Measurements from ENCODE around the gene PAFAH2. TPM values are rescaled to one million over a fixed set of nuclear protein-coding genes. Genes with fewer than 3 reads are reported as not detected.
A peak's percentile ranks its signal among the peaks of the same experiment; 100 is the strongest.

PAFAH2 gene
- polyA plus RNA-seq, 4 donors: 17.1 to 22.2 (median 19.1) TPM

- no peak for DNase-seq (ENCODE audit: low read depth in 4 of 4, low spot score in 3 of 4)
Observed at GRCh38 chr1:26015358-26015757, 17.5 kb upstream of the PAFAH2 start.

DNA sequence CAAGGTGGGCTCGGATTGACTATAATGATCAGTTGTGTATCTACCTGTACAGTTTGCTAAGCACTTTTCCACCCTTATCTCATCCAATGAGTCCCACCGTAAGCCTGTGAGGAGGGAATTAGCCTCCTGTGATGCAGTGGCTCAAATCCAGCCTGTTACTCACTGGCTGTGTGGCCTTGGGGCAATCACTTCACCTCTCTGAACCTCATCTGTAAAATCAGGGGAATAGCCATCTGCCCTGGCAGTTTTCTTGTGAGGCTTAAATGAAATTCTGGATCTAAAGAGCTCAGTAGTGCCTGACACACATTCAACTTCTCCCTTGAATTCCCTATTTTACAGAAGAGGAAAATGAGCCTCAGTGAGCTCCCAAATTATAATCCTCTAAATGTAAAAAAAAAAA is 16.3 kb upstream of the PAFAH2 start:
- no peak for DNase-seq (ENCODE audit: low read depth in 4 of 4, low spot score in 3 of 4)

DNA sequence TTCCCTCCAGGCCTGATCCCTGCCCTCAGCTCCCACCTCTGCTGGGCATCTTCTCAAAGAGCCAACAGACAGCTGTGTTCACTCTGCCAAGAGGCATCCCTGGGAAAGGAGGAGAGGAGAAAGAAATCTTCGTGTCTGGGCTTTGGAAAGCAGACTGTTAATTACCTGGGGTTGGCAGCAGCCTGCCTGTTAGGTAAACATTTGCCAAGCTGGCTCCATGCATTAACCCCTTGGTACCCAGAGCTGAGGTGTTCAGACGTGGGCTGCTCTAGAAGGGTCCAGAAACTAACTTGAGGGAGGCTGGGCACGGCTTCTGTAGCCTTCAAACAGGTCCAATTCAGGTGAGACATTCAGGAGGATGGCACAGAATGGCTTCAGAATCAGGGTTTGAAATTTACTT is 15.0 kb upstream of the PAFAH2 start:
- no peak for DNase-seq (ENCODE audit: low read depth in 4 of 4, low spot score in 3 of 4)

DNA sequence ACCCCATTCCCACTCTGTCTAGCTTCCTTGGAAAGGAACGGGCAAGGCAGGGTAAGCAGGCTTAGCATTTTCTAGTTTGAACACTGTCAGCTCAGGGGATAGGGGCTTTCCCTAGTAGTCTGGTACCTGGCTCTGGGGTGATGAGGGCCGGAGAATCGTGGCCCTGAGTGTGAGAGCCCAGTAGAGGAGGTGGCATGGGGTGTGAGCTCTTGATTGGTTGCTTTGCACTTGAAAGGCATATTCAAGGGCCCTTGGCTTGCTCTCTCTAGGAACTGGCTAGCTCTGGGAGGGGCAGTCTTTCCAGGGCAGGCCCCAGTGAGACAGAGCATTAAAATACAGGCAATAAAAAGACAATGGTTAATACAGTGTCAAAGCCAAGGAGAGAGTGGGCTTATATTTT is 13.0 kb upstream of the PAFAH2 start:
- no peak for DNase-seq (ENCODE audit: low read depth in 4 of 4, low spot score in 3 of 4)

DNA sequence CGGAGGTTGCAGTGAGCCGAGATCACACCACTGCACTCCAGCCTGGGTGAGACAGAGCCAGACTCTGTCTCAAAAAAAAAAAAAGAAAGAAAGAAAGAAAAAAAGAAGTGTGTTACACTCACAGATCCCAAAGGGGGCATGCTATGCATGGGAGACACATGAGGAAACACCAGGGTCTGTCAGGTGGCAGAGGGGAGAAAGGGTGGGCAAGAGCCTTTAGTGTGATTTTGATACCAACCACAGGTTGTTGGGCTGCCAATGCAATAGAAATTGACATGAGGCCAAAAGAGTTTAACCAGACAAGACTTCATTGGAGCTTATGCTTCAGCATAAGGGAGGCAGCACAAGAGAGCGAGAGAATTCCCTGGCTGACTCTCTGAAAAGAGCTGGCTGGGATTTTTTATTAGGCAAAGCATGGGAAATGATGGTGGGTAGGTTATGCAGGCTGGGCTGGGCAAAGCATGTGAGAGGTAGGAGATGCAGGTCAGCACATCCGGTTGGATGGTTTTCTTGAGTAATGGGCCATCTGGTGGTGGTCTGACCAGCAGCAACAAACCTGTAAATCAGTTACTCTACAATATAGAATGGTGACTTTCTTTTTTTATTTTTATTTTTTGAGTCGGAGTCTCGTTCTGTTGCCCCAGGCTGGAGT is 12.1 kb upstream of the PAFAH2 start:
- peak in 1 of 4 donors; percentile 7 for DNase-seq (ENCODE audit: low read depth in 4 of 4, low spot score in 3 of 4)

DNA sequence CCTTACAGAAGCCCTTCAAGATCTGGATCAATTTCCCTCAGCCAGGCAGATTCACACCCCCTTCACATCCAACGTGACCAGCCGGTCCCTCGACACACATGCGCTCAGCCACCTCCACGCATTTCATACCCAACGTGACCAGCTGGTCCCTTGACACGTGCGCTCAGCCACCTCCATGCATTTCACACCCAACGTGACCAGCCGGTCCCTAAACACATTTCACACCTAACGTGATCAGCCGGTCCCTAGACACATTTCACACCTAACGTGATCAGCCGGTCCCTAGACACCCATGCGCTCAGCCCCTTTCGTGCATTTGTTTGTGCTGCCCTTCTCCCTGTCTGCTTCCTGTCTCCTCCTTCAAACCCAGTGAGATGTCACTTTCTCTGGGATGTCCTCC is 8.8 kb upstream of the PAFAH2 start:
- DNase-seq (ENCODE audit: low read depth in 4 of 4, low spot score in 3 of 4): no peak

- no peak for DNase-seq (ENCODE audit: low read depth in 4 of 4, low spot score in 3 of 4)
Observed at GRCh38 chr1:26005434-26006105, 7.7 kb upstream of the PAFAH2 start.

GRCh38 chr1:26003756-26004155 is 5.9 kb upstream of the PAFAH2 start:
- DNase-seq (ENCODE audit: low read depth in 4 of 4, low spot score in 3 of 4): no peak

DNA sequence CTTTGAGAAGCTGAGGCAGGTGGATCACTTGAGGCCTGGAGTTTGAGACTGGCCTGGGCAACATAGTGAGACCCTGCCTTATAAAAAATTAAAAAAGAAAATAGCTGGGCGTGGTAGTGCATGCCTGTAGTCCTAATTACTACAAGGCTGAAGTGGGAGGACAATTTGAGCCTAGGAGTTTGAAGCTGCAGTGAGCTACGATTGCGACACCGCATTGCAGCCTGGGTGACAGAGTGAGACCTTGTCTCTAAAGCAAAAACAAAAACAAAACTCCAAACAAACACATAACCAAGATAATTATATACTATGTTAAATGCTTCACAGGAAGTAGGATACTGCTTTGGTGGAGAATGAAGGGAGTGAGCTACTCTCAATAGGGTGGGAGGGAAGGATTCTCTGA is 5.4 kb upstream of the PAFAH2 start:
- DNase-seq (ENCODE audit: low read depth in 4 of 4, low spot score in 3 of 4): no peak

DNA sequence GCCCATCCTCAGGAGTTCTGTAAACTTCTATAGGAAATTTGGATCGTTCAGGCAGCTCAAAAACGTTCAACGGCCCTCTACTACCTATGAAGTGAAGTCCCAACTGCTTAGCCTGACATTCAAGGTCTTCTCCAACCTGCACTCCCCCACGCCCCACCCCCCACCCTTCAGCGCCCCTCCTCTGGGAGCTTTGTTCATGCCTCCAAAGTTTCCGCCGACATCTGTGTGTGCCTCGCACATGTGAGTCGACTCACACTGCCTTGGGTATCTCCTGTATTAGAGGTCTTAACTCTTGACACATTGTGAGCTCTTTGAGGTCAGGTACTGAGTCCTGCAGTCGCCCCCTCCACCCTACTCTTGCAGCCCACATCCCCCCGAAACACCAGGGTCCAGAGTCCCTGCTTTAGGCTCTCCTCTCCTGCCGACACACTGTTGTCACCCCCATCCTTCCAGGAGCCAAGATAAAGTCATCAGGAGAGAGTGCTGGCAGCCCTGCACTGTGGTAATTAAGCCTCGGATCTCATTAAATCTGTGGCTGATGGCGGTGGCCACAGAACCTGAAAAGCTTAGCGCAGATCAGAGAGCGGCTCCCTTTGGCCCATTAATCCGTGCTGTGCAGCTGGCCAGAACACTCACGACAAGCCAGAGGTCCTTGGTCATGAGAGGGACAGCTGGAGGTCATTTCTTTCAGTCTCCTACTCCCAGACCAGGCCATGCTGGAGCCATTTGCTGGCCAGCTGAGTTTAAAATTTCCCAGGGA is 1.4 kb upstream of the PAFAH2 start:
- DNase-seq (ENCODE audit: low read depth in 4 of 4, low spot score in 3 of 4): no peak

GRCh38 chr1:25996966-25997827 is 666 bp downstream of the PAFAH2 start:
- DNase-seq (ENCODE audit: low read depth in 4 of 4, low spot score in 3 of 4): peak in 1 of 4 donors; percentile 8

- no peak for DNase-seq (ENCODE audit: low read depth in 4 of 4, low spot score in 3 of 4)
Observed at GRCh38 chr1:25994402-25995150, 3.3 kb downstream of the PAFAH2 start.

- no peak for DNase-seq (ENCODE audit: low read depth in 4 of 4, low spot score in 3 of 4)
Observed at GRCh38 chr1:25993197-25993951, 4.5 kb downstream of the PAFAH2 start.

- no peak for DNase-seq (ENCODE audit: low read depth in 4 of 4, low spot score in 3 of 4)
Observed at GRCh38 chr1:25992689-25993171, 5.1 kb downstream of the PAFAH2 start.

- DNase-seq (ENCODE audit: low read depth in 4 of 4, low spot score in 3 of 4): no peak
Observed at GRCh38 chr1:25991937-25992688, 5.8 kb downstream of the PAFAH2 start.

GRCh38 chr1:25990702-25991395 is 7.0 kb downstream of the PAFAH2 start:
- DNase-seq (ENCODE audit: low read depth in 4 of 4, low spot score in 3 of 4): no peak

DNA sequence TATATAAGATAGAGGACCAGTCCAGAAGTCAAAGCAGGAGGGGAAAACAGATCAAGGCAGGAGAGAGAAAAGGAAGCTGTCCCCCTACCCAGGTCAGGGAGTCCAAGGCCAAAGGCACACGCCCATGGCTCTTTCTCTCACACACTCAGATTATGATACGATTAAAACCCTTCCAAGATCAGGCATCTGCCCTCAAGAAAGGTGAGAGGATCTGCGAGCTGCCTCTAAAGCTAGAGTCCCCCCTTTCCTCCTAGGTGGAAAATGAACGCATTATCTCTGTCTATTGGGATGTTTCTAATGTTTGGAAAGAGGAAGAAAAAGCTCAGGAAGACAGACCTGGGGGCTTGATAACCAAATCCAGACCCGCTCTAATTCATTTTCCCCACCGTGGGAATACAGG is 7.6 kb downstream of the PAFAH2 start:
- DNase-seq (ENCODE audit: low read depth in 4 of 4, low spot score in 3 of 4): no peak
